ENCODE data around the gene FRMD8. TPM values are rescaled to one million over a fixed set of nuclear protein-coding genes. Genes with fewer than 3 reads are reported as not detected.

Gene FRMD8, protein sequence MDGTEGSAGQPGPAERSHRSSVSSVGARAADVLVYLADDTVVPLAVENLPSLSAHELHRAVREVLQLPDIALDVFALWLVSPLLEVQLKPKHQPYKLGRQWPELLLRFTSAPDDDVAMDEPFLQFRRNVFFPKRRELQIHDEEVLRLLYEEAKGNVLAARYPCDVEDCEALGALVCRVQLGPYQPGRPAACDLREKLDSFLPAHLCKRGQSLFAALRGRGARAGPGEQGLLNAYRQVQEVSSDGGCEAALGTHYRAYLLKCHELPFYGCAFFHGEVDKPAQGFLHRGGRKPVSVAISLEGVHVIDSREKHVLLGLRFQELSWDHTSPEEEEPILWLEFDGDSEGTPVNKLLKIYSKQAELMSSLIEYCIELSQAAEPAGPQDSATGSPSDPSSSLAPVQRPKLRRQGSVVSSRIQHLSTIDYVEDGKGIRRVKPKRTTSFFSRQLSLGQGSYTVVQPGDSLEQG
- total RNA-seq (2014; rRNA removed) (68.3 and 93.2 TPM in 2 replicates), Bru-seq, nascent RNA (percentile 66 among the genes with signal in this experiment), BruChase-seq, experiment 1, labeled RNA remaining after a 6-hour chase (percentile 74 among the genes with signal in this experiment), BruChase-seq, experiment 2, labeled RNA remaining after a 2-hour chase (percentile 71 among the genes with signal in this experiment)
- long read RNA-seq, transcript FRMD8-201 (11 exons, 3,723 nt) = major isoform, 50 of 169 reads
- long read RNA-seq, transcript FRMD8-203 (10 exons, 1,818 nt) = minor isoform, 16 of 169 reads
- long read RNA-seq, transcript FRMD8-202 (10 exons, 3,514 nt) = minor isoform, 5 of 169 reads
- long read RNA-seq, partial matches to known transcripts = 79 of 169 reads
- long read RNA-seq, other reads (novel, unspliced or antisense) = 19 of 169 reads

DNA sequence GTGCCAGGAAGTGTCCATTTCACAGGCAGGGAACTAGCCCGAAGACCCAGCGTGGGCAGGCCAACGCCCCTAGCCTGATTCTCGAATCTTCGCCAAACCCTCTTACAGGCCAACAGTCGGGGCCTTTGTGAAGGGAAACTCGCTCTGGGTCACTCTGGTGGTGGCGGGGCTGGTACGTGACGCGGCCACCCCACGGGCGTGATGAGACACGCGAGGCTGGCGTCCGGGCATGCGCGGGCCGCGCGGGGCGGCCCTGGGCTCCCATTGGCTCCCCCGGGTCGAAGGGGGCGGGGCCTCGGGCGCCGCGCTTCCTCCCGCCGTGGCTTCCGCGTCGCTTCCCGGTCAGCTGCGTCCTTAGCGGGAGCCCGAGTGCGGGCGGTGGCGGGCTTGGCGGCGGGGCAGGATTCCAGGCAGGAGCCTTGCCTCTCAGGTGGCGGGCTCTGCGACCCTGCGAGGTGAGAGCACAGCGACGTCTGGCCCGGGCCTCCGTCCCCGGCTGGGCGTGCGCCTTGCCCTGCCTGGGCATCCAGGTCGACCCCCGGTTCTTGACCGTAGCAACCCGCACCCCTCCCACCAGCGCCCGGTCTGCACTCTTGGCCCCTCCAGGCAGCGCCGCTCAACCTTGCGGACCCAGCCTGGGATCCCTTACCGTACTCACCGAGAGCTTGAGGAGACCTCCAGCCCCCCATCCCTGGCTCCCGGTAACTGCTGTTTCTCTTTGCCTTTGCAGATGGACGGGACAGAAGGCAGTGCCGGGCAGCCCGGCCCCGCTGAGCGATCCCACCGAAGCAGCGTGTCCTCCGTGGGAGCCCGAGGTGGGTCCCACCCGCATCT is at the start of gene FRMD8:
TSS of gene FRMD8 (plus strand) at position 331 of the 834 bp plus-strand sequence. CDS start at position 731, 400 bp downstream.
- DNase-seq (peak; percentile 90), ATAC-seq (peak; percentile 39)
- Histone ChIP-seq H3K27ac (ENCODE audit: low read length) (peak within 1 kb of the TSS; percentile 98), H3K9me2 (replicated peaks; ENCODE audit: low read length) (no peaks in the 10 kb centered on the region), H3F3A (ENCODE audit: low read length, unreplicated experiment) (peaks cover 13% of the 10 kb centered on the region), H3K9me3 (ENCODE audit: low read length) (no peaks in the 10 kb centered on the region), H3K9ac (ENCODE audit: low read length) (peak within 1 kb of the TSS; percentile 97), H4K20me1 (ENCODE audit: low read length) (peaks cover 6% of the 10 kb centered on the region; the same call in 1 of the 2 replicates), H3K79me2 (ENCODE audit: low read length) (peaks cover 39% of the 10 kb centered on the region), H3K4me3 (ENCODE audit: low read length) (peak within 1 kb of the TSS; percentile 88), H3K36me3 (ENCODE audit: low read depth, low read length) (no peaks in the 10 kb centered on the region), H3K4me1 (ENCODE audit: insufficient read depth, low read length) (peaks cover 58% of the 10 kb centered on the region), H3K4me2 (ENCODE audit: low read length) (peak within 1 kb of the TSS; percentile 99), H2AFZ (ENCODE audit: low read length) (peak within 1 kb of the TSS; percentile 80), H3K27me3 (ENCODE audit: low read length) (no peaks in the 10 kb centered on the region)
- BruUV-seq (replicated peaks) = TSS peak; percentile 53
- CTCF ChIA-PET = interaction anchor here (0.6 kb wide), 1 partner anchor 1733 kb away, joined by 4 read pairs; the partner anchor contains the start of gene KDM2A
- intact Hi-C loops (cut with micrococcal nuclease) = no loop called here
- no peak for TF ChIP-seq EZH2 (IDR thresholded peaks at IDR 0.05; ENCODE audit: low read length, unreplicated experiment)
- TF ChIP-seq, protein P1, sequence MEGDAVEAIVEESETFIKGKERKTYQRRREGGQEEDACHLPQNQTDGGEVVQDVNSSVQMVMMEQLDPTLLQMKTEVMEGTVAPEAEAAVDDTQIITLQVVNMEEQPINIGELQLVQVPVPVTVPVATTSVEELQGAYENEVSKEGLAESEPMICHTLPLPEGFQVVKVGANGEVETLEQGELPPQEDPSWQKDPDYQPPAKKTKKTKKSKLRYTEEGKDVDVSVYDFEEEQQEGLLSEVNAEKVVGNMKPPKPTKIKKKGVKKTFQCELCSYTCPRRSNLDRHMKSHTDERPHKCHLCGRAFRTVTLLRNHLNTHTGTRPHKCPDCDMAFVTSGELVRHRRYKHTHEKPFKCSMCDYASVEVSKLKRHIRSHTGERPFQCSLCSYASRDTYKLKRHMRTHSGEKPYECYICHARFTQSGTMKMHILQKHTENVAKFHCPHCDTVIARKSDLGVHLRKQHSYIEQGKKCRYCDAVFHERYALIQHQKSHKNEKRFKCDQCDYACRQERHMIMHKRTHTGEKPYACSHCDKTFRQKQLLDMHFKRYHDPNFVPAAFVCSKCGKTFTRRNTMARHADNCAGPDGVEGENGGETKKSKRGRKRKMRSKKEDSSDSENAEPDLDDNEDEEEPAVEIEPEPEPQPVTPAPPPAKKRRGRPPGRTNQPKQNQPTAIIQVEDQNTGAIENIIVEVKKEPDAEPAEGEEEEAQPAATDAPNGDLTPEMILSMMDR (conservative IDR thresholded peaks at IDR 0.05; ENCODE audit: low read depth, low read length) = no peak
- TF ChIP-seq EZH2phosphoT487 (IDR thresholded peaks at IDR 0.05; ENCODE audit: borderline replicate concordance, low read length) = no peak
- POLR2A ChIA-PET (ENCODE audit: unreplicated experiment) = interaction anchor here (0.6 kb wide), 2 partner anchors 16 to 91 kb away, joined by 6 read pairs; no protein-coding TSS in a partner anchor

DNA sequence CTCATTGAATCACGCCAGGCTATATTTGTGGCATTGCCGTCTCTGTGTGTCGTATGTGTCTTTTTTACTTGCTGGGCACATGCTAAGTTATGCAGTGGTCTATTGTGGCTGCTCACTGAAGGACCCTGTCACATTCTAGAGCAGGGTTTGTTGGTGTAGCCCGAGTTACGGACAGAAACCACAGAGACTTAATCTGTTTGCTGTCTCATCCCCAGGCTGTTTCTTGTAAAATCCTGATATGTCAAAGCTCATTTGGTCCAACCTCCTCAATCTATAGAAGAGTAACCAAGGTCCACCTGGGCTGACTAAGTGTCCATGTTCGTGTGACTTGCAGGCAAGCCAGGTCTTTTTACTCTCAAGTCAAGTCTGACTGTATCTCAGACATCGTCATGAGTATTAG is 47.8 kb upstream of the FRMD8 start:
- Histone ChIP-seq H3K27ac (ENCODE audit: low read length) (no peak overlapping the region), H2AFZ (ENCODE audit: low read length) (no peak overlapping the region), H3K4me2 (ENCODE audit: low read length) (no peak overlapping the region), H3F3A (ENCODE audit: low read length, unreplicated experiment) (no peaks in the 10 kb centered on the region), H3K4me3 (ENCODE audit: low read length) (no peak overlapping the region), H3K27me3 (ENCODE audit: low read length) (no peaks in the 10 kb centered on the region), H3K4me1 (ENCODE audit: insufficient read depth, low read length) (peaks cover 8% of the 10 kb centered on the region), H3K36me3 (ENCODE audit: low read depth, low read length) (peaks cover 29% of the 10 kb centered on the region), H3K79me2 (ENCODE audit: low read length) (peaks cover 61% of the 10 kb centered on the region), H3K9ac (ENCODE audit: low read length) (no peak overlapping the region), H3K9me3 (ENCODE audit: low read length) (no peaks in the 10 kb centered on the region), H3K9me2 (replicated peaks; ENCODE audit: low read length) (no peaks in the 10 kb centered on the region), H4K20me1 (ENCODE audit: low read length) (peaks cover 24% of the 10 kb centered on the region)
- BruUV-seq (replicated peaks) = no TSS peak
- CTCF ChIA-PET = no interaction called here
- no peak for TF ChIP-seq EZH2phosphoT487 (IDR thresholded peaks at IDR 0.05; ENCODE audit: borderline replicate concordance, low read length)
- TF ChIP-seq, protein P1 (conservative IDR thresholded peaks at IDR 0.05; ENCODE audit: low read depth, low read length) = no peak
- POLR2A ChIA-PET (ENCODE audit: unreplicated experiment) = no interaction called here
- ATAC-seq = no peak
- intact Hi-C loops (cut with micrococcal nuclease) = no loop called here
- DNase-seq = no peak
